HG03025 (cell line): ENCODE measurements around the gene RNF187.

ENCODE experiments used
- ATAC-seq: cut with Tn5 transposase; IDR thresholded peaks from one replicate; pipeline ENCODE4 v1.9.1; 2021; ENCODE audit warnings: mild to moderate bottlenecking, moderate library complexity; ENCODE audit not compliant: unreplicated experiment, low FRiP score

The RNF187 gene

GRCh38 chr1:228507961-228508652 is 20.9 kb downstream of the RNF187 start:
- ATAC-seq, result no peak

- ATAC-seq, result no peak
Measured at GRCh38 chr1:228508840-228509415, 21.7 kb downstream of the RNF187 start.

GRCh38 chr1:228510101-228510802 is 23.1 kb downstream of the RNF187 start:
- ATAC-seq, result no peak

- ATAC-seq, result no peak
Measured at GRCh38 chr1:228510803-228511413, 23.7 kb downstream of the RNF187 start.

- ATAC-seq, result no peak
Measured at GRCh38 chr1:228511546-228512445, 24.6 kb downstream of the RNF187 start.

GRCh38 chr1:228512781-228513198 is 25.6 kb downstream of the RNF187 start:
- no peak for ATAC-seq

GRCh38 chr1:228513236-228513900 is 26.2 kb downstream of the RNF187 start:
- ATAC-seq, result no peak

- ATAC-seq, result no peak
Measured at GRCh38 chr1:228514421-228514820, 27.2 kb downstream of the RNF187 start.

- no peak for ATAC-seq
Measured at GRCh38 chr1:228515200-228515834, 28.1 kb downstream of the RNF187 start.

- ATAC-seq, result no peak
Measured at GRCh38 chr1:228517655-228518054, 30.5 kb downstream of the RNF187 start.

GRCh38 chr1:228527596-228527995 is 40.4 kb downstream of the RNF187 start:
- no peak for ATAC-seq

GRCh38 chr1:228528612-228529011 is 41.4 kb downstream of the RNF187 start:
- no peak for ATAC-seq

- ATAC-seq, result no peak
Measured at GRCh38 chr1:228530086-228530758, 43.0 kb downstream of the RNF187 start.

- ATAC-seq, result no peak
Measured at GRCh38 chr1:228530951-228531731, 44.0 kb downstream of the RNF187 start.

- no peak for ATAC-seq
Measured at GRCh38 chr1:228538831-228539230, 51.6 kb downstream of the RNF187 start.

GRCh38 chr1:228540161-228540917 is 53.2 kb downstream of the RNF187 start:
- no peak for ATAC-seq

- ATAC-seq, result no peak
Measured at GRCh38 chr1:228541725-228542124, 54.5 kb downstream of the RNF187 start.
